HepG2 (cell line): ENCODE measurements around the gene CCR5AS.

Experiments used
- ATAC-seq: fragments of 200-7000 bp; cut with Tn5 transposase; 3 replicates; pipeline ENCODE4 v1.9.1; 2020; ENCODE audit warnings: mild to moderate bottlenecking, moderate library complexity
- BruUV-seq: library from RNA; stranded (reverse); fragments of 400-500 nt; replicated peaks from 2 replicates; lab custom pipeline; 2021; lab: Mats Ljungman, UMichigan
- CTCF ChIA-PET: fragments of 300-600 bp; formaldehyde crosslinking; extraction: SDS; loops from one replicate; lab custom pipeline; 2021; ENCODE audit warnings: low total read pairs, inconsistent platforms, low intra/inter-chr PET ratio; lab: Yijun Ruan, JAX
- POLR2A ChIA-PET: fragments of 350-600 bp; sonication (Branson Sonifier 250); formaldehyde crosslinking; loops from one replicate; lab custom pipeline; 2020; ENCODE audit warnings: antibody characterized with exemption, inconsistent platforms; lab: Yijun Ruan, JAX
- DNase-seq: peaks from one replicate; pipeline ENCODE4 v3.0.0-alpha.2; 2015; ENCODE audit warnings: low spot score
- FAIRE-seq: peaks from 3 replicates; lab custom pipeline; 2011; peaks lifted over from hg19 to GRCh38; lab: Jason Lieb, UNC
- H2AFZ ChIP-seq: one replicate; pipeline ENCODE4 v1.6.1; 2011; ENCODE audit warnings: low read length, inconsistent platforms
- H3K27ac ChIP-seq: fragments of 300-600 bp; 3 replicates; pipeline ENCODE4 v1.8.0; 2011; ENCODE audit warnings: mixed run types, mild to moderate bottlenecking, mixed read lengths, low read length, inconsistent platforms; ENCODE audit not compliant: insufficient read depth; ENCODE audit errors: extremely low read length
- H3K27me3 ChIP-seq, 2 experiments: fragments of 200-600 bp in 1 of 2; 2 replicates in 1 of 2; 3 replicates in 1 of 2; pipeline versions ENCODE4 v1.6.0 to v1.8.0; 2011; ENCODE audit warnings: low read length in 2 of 2, mild to moderate bottlenecking in 2 of 2, moderate library complexity in 2 of 2, inconsistent platforms in 1 of 2; ENCODE audit not compliant: insufficient read depth in 2 of 2, control insufficient read depth in 1 of 2
- H3K36me3 ChIP-seq, 2 experiments: fragments of 200-600 bp in 1 of 2; replicated peaks in 1 of 2; 2 replicates in 1 of 2; 3 replicates in 1 of 2; pipeline versions ENCODE4 v1.5.1 to v1.8.0; 2011; ENCODE audit warnings: low read length in 2 of 2, inconsistent platforms in 1 of 2; ENCODE audit not compliant: insufficient read depth in 2 of 2, control insufficient read depth in 1 of 2
- H3K4me1 ChIP-seq: 2 replicates; pipeline ENCODE4 v1.5.1; 2012; ENCODE audit warnings: low read length, inconsistent platforms; ENCODE audit not compliant: insufficient read depth
- H3K4me2 ChIP-seq: 2 replicates; pipeline ENCODE4 v1.6.0; 2011; ENCODE audit warnings: low read depth, low read length, inconsistent platforms
- H3K4me3 ChIP-seq, 3 experiments: fragments of 200-600 bp in 1 of 3; sonication (generic), shearing (Covaris generic) in 1 of 3; replicated peaks in 1 of 3; 2 replicates each; pipeline ENCODE4 v1.5.1; 2011 to 2016; ENCODE audit warnings: low read length in 3 of 3, inconsistent platforms in 2 of 3, low read depth in 2 of 3, mild to moderate bottlenecking in 2 of 3, control low read depth in 1 of 3, mixed read lengths in 1 of 3; ENCODE audit not compliant: insufficient read depth in 1 of 3
- H3K79me2 ChIP-seq: one replicate; pipeline ENCODE4 v1.6.1; 2011; ENCODE audit warnings: low read length, inconsistent platforms; ENCODE audit not compliant: insufficient read depth
- H3K9ac ChIP-seq: 2 replicates; pipeline ENCODE4 v1.6.0; 2011; ENCODE audit warnings: mild to moderate bottlenecking, low read depth, low read length, inconsistent platforms; ENCODE audit not compliant: insufficient read depth
- H3K9me3 ChIP-seq: 2 replicates; pipeline ENCODE4 v1.5.1; 2012; ENCODE audit warnings: mild to moderate bottlenecking, low read length
- H4K20me1 ChIP-seq: 2 replicates; pipeline ENCODE4 v1.6.0; 2011; ENCODE audit warnings: inconsistent platforms, mild to moderate bottlenecking, low read length, moderate library complexity; ENCODE audit not compliant: insufficient read depth
- IKZF5 ChIP-seq: IDR thresholded peaks from 2 replicates; pipeline ENCODE4 v1.6.1; 2018; ENCODE audit warnings: missing genetic modification reagents, mild to moderate bottlenecking, missing compliant biosample characterization
- KAT7 ChIP-seq: IDR thresholded peaks from 2 replicates; pipeline ENCODE4 v1.6.1; 2018; ENCODE audit warnings: borderline replicate concordance, missing compliant biosample characterization
- RBFOX2 ChIP-seq: fragments of 200-400 bp; formaldehyde crosslinking; IDR thresholded peaks from 2 replicates; pipeline ENCODE4 v1.6.1; 2017; ENCODE audit warnings: low read depth, mild to moderate bottlenecking, low read length
- ZEB1 ChIP-seq: IDR thresholded peaks from 2 replicates; pipeline ENCODE4 v1.6.1; 2012; ENCODE audit warnings: mild to moderate bottlenecking, low read depth, inconsistent platforms; ENCODE audit not compliant: insufficient replicate concordance
- ZNF101 ChIP-seq: sonication (generic); formaldehyde crosslinking; IDR thresholded peaks from 2 replicates; pipeline ENCODE4 v1.4.0; 2020; ENCODE audit warnings: mild to moderate bottlenecking, low read depth, missing genetic modification reagents, borderline replicate concordance
- WGBS: methylation state at CpG from one replicate; pipeline ENCODE4 v1.1.6; 2017; ENCODE audit warnings: low lambda C conversion rate; 5-methylcytosine and 5-hydroxymethylcytosine counted together
- in situ Hi-C: cut with HindIII; loops from 2 replicates; pipeline ENCODE4 v1.10.0; 2017; ENCODE audit warnings: low pct_unique_long_range_greater_than_20kb; ENCODE audit not compliant: extremely low pct_ligation_motif_present
- intact Hi-C: fragments of 100-400 bp; cut with micrococcal nuclease; formaldehyde crosslinking; loops from one replicate; pipeline ENCODE4 v1.10.0; 2022; ENCODE audit not compliant: unreplicated experiment
- TF ChIP-seq, protein P1 (sequence below): IDR thresholded peaks from 2 replicates; pipeline ENCODE4 v1.6.1; 2012; ENCODE audit warnings: low read length, improper control_type of control experiment

CCR5AS gene

DNA sequence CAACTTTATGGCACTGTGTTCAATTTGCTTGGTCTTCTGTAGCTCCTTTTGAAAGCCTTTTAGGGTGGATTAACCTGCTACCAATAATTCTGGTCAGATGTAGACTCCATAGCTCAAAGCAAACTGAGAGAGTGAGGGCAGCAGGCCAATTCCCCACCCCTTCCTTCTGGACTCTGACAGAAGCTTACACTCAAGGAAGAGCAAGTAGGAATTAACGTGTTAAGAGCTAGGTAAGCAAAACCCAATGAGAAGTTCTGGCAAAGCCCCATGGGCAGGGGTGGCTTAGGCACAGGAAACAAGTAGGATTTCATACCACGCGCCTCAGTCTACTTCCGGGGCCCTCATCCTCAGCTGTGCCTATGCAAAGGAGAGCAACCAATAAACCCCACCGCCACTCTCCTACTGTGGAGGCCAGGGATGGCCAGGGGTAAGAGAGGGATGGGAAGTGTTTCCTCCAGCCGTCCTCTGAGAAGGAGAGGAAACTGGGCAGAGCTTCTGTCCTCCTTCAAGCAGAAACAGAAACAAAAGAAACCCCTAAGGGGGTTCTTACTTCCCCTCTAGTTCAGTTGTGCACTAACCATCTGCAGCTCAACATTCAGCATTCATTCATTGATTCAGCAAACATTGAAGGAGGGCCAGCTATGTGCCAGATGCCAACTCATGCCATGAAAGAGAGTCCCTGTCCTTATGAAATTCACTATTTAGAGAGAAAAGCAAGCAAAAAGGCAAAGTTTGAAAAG lies 23.5 kb downstream of the CCR5AS start:
- Histone ChIP-seq H3K36me3 (no peaks in the 10 kb centered on the region), H3K4me3 (no peak overlapping the region), H3K9ac (no peak overlapping the region), H3K27me3 (peaks cover 1 to 3% of the 10 kb centered on the region in 2 experiments; a peak in 1 of 5 replicates), H3K4me2 (no peak overlapping the region), H2AFZ (no peak overlapping the region), H3K79me2 (no peaks in the 10 kb centered on the region), H4K20me1 (no peaks in the 10 kb centered on the region), H3K4me1 (no peaks in the 10 kb centered on the region), H3K27ac (no peak overlapping the region), H3K9me3 (no peaks in the 10 kb centered on the region)
- no TSS peak for BruUV-seq
- ATAC-seq (no peak), FAIRE-seq (no peak), DNase-seq (no peak)
- WGBS = 48% methylated on average over 6 of the region's 6 CpGs
- in situ Hi-C loops = no loop called here
- TF ChIP-seq RBFOX2 (no peak), IKZF5 (no peak), ZEB1 (no peak), KAT7 (CRISPR knock-in tag) (no peak), ZNF101 (no peak)
- TF ChIP-seq, protein P1, sequence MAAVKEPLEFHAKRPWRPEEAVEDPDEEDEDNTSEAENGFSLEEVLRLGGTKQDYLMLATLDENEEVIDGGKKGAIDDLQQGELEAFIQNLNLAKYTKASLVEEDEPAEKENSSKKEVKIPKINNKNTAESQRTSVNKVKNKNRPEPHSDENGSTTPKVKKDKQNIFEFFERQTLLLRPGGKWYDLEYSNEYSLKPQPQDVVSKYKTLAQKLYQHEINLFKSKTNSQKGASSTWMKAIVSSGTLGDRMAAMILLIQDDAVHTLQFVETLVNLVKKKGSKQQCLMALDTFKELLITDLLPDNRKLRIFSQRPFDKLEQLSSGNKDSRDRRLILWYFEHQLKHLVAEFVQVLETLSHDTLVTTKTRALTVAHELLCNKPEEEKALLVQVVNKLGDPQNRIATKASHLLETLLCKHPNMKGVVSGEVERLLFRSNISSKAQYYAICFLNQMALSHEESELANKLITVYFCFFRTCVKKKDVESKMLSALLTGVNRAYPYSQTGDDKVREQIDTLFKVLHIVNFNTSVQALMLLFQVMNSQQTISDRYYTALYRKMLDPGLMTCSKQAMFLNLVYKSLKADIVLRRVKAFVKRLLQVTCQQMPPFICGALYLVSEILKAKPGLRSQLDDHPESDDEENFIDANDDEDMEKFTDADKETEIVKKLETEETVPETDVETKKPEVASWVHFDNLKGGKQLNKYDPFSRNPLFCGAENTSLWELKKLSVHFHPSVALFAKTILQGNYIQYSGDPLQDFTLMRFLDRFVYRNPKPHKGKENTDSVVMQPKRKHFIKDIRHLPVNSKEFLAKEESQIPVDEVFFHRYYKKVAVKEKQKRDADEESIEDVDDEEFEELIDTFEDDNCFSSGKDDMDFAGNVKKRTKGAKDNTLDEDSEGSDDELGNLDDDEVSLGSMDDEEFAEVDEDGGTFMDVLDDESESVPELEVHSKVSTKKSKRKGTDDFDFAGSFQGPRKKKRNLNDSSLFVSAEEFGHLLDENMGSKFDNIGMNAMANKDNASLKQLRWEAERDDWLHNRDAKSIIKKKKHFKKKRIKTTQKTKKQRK = no peak
- ChIA-PET CTCF (no interaction called here), POLR2A (no interaction called here)
- intact Hi-C loops = no loop called here
